ENCODE results near the gene FAM118A. TPM values are rescaled to one million over a fixed set of nuclear protein-coding genes. Genes with fewer than 3 reads are reported as not detected.
A peak's percentile ranks its signal among the peaks of the same experiment; 100 is the strongest.

Gene FAM118A
- polyA plus RNA-seq, 3 donors = 20.0 to 423 (median 27.9) TPM

- H3K9me3 Mint-ChIP-seq = peaks cover 0 to 2% (median 0%) of the 10 kb centered on the region in 7 donors
- Histone ChIP-seq H3K4me2 (replicated peaks; ENCODE audit: extremely low read depth, low read length, poor library complexity, severe bottlenecking) (no peak overlapping the region), H3K9ac (ENCODE audit: insufficient read depth, low read length, poor library complexity, severe bottlenecking) (no peak overlapping the region), H3K4me3 (replicated peaks in 1 of 3; ENCODE audit: low read depth in 2 of 3, low read length in 3 of 3) (no peak overlapping the region), H3K27ac (ENCODE audit: low read depth in 1 of 2, low read length in 2 of 2) (no peak overlapping the region), H4K20me1 (ENCODE audit: insufficient read depth, low read length) (no peaks in the 10 kb centered on the region), H3K27me3 (ENCODE audit: control insufficient read depth in 2 of 2, insufficient read depth in 2 of 2, low read length in 2 of 2) (no peaks in the 10 kb centered on the region), H3K4me1 (ENCODE audit: control insufficient read depth in 1 of 2, insufficient read depth in 2 of 2, low read length in 2 of 2) (no peaks in the 10 kb centered on the region), H3K9me3 (replicated peaks in 1 of 2; ENCODE audit: control insufficient read depth in 1 of 2, insufficient read depth in 1 of 2, low read length in 2 of 2) (no peaks in the 10 kb centered on the region), H2AFZ (ENCODE audit: insufficient read depth, low read depth, low read length, poor library complexity, severe bottlenecking) (no peak overlapping the region), H3K79me2 (ENCODE audit: insufficient read depth, low read length) (no peaks in the 10 kb centered on the region), H3K36me3 (replicated peaks in 1 of 2; ENCODE audit: control insufficient read depth in 1 of 2, insufficient read depth in 2 of 2, low read length in 2 of 2) (peaks cover 83 to 98% of the 10 kb centered on the region in 2 donors)
- no peak for TF ChIP-seq CTCF (IDR thresholded peaks at IDR 0.05)
- DNase-seq = no peak
- peaks cover 86 to 99% of the 10 kb centered on the region in 2 donors for H3K36me3 Mint-ChIP-seq
- H3K27me3 Mint-ChIP-seq (ENCODE audit: low read depth in 3 of 3) = no peaks in the 10 kb centered on the region
- WGBS (ENCODE audit: insufficient coverage) = 85% methylated on average over 5 of the region's 9 CpGs
- intact Hi-C loops (cut with micrococcal nuclease) = loop anchor here in 1 of 2 donors (10.0 kb wide), 1 partner anchor 77 kb away; the partner anchor contains the start of genes RIBC2 and SMC1B
- no peak overlapping the region for H3K4me3 Mint-ChIP-seq
- no peaks in the 10 kb centered on the region for H3K4me1 Mint-ChIP-seq
- peak overlapping the region in 1 of 7 donors; percentile 70 for H3K27ac Mint-ChIP-seq
These were observed 27.8 kb downstream of the FAM118A start for GRCh38 chr22:45337536-45337935.

- Histone ChIP-seq H3K4me3 (replicated peaks in 1 of 3; ENCODE audit: low read depth in 2 of 3, low read length in 3 of 3) (no peak overlapping the region), H3K4me2 (replicated peaks; ENCODE audit: extremely low read depth, low read length, poor library complexity, severe bottlenecking) (no peak overlapping the region), H3K9ac (ENCODE audit: insufficient read depth, low read length, poor library complexity, severe bottlenecking) (no peak overlapping the region), H3K27me3 (ENCODE audit: control insufficient read depth in 2 of 2, insufficient read depth in 2 of 2, low read length in 2 of 2) (no peaks in the 10 kb centered on the region), H3K9me3 (replicated peaks in 1 of 2; ENCODE audit: control insufficient read depth in 1 of 2, insufficient read depth in 1 of 2, low read length in 2 of 2) (no peaks in the 10 kb centered on the region), H2AFZ (ENCODE audit: insufficient read depth, low read depth, low read length, poor library complexity, severe bottlenecking) (no peak overlapping the region), H3K4me1 (ENCODE audit: control insufficient read depth in 1 of 2, insufficient read depth in 2 of 2, low read length in 2 of 2) (no peaks in the 10 kb centered on the region), H3K79me2 (ENCODE audit: insufficient read depth, low read length) (no peaks in the 10 kb centered on the region), H3K36me3 (replicated peaks in 1 of 2; ENCODE audit: control insufficient read depth in 1 of 2, insufficient read depth in 2 of 2, low read length in 2 of 2) (peaks cover 84 to 98% of the 10 kb centered on the region in 2 donors), H3K27ac (ENCODE audit: low read depth in 1 of 2, low read length in 2 of 2) (no peak overlapping the region), H4K20me1 (ENCODE audit: insufficient read depth, low read length) (no peaks in the 10 kb centered on the region)
- 100% methylated on average over 1 of the region's 7 CpGs for WGBS (ENCODE audit: insufficient coverage)
- Mint-ChIP-seq H3K27me3 (ENCODE audit: low read depth in 3 of 3) (peaks cover 0 to 1% (median 0%) of the 10 kb centered on the region in 3 donors), H3K9me3 (peaks cover 0 to 2% (median 0%) of the 10 kb centered on the region in 7 donors), H3K27ac (no peak overlapping the region), H3K36me3 (peaks cover 85 to 99% of the 10 kb centered on the region in 2 donors), H3K4me3 (no peak overlapping the region), H3K4me1 (no peaks in the 10 kb centered on the region)
- no peak for TF ChIP-seq CTCF (IDR thresholded peaks at IDR 0.05)
- DNase-seq = no peak
- intact Hi-C loops (cut with micrococcal nuclease) = loop anchor here in 1 of 2 donors (10.0 kb wide), 1 partner anchor 76 kb away; the partner anchor contains the start of genes RIBC2 and SMC1B
These were observed 29.1 kb downstream of the FAM118A start for GRCh38 chr22:45338795-45339194.

Data from CD14-positive monocyte (primary cell).